NCI-H748 (cell line): ENCODE measurements around the gene ITPKC.

Experiments used
- DNase-seq: peaks from one replicate; lab custom pipeline; 2025; ENCODE audit not compliant: unreplicated experiment; lab: John Stamatoyannopoulos, UW

Gene ITPKC

DNA sequence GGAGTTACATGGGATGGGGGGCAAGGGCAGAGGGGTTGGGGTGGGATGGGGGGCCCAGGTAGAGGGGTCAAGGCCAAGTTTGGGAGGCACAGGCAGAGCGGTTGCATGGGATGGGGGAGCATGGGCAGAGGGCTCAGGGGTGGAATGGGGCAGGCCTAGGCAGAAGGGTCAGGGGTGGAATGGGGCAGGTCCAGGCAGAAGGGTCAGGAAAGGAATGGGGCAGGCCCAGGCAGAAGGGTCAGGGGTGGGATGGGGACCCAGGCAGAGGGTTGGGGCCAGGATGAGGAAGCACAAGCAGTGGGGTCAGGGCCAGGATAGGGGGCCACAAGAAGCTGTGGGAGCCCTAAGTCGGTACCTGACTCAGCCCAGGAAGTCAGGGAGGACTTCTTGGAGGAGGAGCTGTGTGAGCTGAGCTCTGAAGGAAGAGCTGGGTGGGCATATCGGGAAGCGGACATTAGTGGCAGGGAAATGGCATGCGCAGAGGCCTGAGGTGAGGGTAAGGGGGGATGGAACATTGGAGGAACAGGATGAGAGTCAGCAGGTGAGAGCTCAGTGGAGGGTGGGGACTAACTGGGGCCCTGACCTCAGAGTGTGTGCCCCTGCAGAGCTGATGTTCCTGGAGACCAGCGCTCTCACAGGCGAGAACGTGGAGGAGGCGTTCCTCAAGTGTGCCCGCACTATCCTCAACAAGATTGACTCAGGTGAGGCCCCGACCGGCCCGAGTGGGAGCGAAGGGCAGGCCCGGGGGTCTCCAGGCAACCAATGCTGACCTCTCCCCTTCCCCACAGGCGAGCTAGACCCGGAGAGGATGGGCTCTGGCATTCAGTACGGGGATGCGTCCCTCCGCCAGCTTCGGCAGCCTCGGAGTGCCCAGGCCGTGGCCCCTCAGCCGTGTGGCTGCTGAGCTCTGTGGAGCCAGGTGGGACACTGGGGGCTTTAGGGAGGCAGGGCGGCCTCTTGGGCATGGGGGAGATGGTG lies 69.4 kb downstream of the ITPKC start:
- DNase-seq: no peak
